ENCODE measurements around the gene DALRD3.

Gene DALRD3

GRCh38 chr3:49004352-49005302 is 13.8 kb downstream of the DALRD3 start:
- DNase-seq: no peak

DNA sequence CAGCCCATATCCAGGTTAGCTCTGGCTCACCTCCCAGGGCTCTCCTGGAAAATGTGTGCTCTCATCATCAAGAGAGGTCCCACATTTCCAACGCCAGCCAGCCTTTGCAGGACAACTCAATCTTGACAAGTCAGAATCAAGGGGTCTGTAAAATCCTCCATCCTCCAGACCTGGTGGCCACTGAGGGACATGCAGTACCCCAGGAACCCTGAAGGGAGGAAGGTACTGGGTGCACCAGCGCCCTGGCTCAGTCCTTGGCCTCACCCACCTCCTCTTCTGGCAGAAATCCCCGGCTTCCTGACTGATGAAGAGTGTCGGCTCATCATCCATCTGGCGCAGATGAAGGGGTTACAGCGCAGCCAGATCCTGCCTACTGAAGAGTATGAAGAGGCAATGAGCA is 17.2 kb downstream of the DALRD3 start:
- no peak for DNase-seq

DNA sequence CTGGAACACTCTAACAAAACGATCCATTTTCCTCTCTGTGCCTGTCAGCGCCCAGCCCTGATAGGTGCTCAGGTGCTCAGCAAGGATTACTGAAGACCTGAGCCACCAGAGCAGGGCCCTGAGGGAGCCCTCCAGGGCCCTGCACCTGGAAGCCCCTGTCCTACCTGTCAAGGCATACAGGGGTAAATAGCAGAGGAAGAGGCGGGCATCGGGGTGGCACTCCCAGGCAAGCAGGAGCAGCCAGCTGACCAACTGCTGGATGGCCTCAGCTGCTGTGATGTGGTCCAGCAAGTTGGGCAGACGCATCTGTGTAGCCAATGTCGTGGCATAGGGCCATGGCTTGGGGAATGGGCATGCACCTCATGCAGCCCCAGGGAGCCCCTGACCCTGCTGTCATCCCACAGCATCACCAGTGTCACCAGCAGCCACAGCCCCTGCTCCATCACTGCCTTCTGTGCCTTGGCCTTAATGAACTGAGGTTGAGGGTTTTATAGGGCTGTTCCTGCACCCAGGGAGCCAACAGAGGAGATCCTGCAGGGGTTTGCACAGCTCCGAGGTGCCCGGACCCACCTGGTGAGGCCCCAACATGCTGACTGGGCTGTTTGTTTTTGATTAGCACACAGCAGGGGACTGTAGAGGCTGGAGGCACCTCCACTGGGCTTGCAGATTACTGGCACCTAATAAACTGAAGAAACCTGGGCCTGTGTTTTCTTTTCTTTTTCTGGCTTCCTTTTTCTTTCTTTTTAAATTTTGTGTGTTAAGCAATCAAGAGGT is 19.1 kb downstream of the DALRD3 start:
- DNase-seq: no peak

- DNase-seq: no peak
Measured at GRCh38 chr3:48997714-48998637, 20.4 kb downstream of the DALRD3 start.

GRCh38 chr3:48997102-48997635 is 21.2 kb downstream of the DALRD3 start:
- no peak for DNase-seq

DNA sequence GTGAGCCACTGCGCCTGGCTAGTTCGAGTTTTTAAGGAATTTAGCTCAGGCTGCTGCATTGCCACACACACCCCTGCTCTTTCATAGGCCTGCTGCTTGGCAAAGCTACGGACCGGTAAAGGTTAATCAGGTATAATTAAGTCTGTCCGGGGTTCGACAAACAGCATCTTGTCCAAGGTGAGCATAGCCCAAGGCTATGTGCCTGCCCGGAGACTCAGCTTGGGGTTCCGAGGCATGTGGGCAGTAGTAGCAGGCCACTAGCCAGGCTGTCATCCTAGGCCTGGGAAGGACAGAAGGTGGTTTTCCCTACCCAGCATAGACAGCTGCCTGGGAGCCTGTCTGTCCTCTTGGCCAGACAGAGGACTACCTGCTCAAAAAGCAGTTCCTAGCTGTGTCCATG is 21.7 kb downstream of the DALRD3 start:
- no peak for DNase-seq

DNA sequence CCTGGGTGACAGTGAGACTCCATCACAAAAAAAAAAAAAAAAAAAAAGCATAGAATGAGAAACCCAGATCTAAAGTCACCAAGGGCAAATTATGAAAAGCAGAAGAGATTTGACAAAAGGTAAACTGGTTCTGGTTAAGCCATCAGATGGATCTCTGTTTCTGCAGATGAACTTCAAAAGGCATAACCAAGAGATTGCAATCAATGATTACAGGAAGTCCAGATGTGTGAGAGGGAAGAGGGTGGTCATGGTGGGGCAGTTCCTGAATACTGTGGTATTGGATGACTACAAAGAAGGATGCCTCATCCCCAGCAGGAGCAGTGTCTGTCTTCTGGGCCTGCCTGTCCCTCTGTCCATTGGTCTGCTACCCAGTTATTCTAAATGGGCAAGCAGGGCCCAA is 24.5 kb downstream of the DALRD3 start:
- DNase-seq: peak in 1 of 2 donors; percentile 44

- no peak for DNase-seq
Measured at GRCh38 chr3:48991851-48992545, 26.4 kb downstream of the DALRD3 start.

GRCh38 chr3:48990636-48991469 is 27.5 kb downstream of the DALRD3 start:
- DNase-seq: no peak

DNA sequence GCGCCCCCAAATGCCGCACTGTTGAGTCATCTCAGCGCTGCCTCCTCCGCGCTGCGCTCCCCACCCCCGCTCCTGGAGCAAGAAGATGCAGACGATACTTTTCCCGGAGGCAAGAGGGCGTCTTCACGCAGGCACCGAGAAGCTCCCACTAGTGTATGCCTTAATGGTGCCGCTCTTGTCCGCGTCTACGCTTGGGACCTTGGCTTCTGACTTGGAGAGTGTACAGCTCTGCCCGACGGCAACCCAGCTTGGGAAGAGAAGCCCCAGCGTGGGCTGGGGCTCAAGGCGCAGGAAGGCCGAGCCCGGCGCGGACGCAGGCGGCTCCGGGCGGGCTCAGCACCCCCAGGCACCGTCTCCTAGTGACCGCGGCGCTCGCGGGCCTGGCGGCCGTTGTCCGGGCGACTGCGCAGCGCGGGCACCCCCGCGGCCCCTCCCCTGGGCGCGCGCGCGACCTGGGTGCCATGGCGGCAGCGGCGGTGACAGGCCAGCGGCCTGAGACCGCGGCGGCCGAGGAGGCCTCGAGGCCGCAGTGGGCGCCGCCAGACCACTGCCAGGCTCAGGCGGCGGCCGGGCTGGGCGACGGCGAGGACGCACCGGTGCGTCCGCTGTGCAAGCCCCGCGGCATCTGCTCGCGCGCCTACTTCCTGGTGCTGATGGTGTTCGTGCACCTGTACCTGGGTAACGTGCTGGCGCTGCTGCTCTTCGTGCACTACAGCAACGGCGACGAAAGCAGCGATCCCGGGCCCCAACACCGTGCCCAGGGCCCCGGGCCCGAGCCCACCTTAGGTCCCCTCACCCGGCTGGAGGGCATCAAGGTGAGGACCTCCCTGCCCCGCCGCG is 28.4 kb downstream of the DALRD3 start, which contains the start of gene P4HTM:
Gene P4HTM, plus strand, starts transcription at position 446 of the 840 bp plus-strand sequence. Its CDS starts 16 bp downstream, at position 462.
- DNase-seq: peak; percentile 79 to 90

- DNase-seq: no peak
Measured at GRCh38 chr3:48989126-48989795, 29.1 kb downstream of the DALRD3 start.

- DNase-seq: no peak
Measured at GRCh38 chr3:48985831-48986376, 32.5 kb downstream of the DALRD3 start.

GRCh38 chr3:48984663-48985062 is 33.7 kb downstream of the DALRD3 start:
- no peak for DNase-seq

DNA sequence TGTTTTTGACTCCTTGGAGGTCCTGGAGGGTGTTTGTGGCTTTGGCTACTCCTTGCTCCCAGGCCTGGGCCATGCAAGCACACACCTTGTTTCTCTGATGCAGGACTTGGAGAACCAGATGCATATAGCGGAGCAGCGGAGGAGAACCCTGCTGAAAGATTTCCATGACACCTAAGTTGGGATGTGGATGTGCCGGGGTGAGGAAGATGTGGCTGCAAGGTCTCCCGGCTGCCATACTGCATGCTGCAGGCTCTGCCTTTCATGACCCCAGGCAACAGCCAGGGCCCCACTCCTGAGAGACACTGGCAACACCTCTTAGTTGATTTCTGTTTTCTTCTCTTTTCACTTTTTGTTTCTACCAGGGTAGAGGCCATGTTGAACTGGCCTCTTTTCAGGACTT is 35.3 kb downstream of the DALRD3 start:
- no peak for DNase-seq

GRCh38 chr3:48982686-48983085 is 35.7 kb downstream of the DALRD3 start:
- DNase-seq: no peak

DNA sequence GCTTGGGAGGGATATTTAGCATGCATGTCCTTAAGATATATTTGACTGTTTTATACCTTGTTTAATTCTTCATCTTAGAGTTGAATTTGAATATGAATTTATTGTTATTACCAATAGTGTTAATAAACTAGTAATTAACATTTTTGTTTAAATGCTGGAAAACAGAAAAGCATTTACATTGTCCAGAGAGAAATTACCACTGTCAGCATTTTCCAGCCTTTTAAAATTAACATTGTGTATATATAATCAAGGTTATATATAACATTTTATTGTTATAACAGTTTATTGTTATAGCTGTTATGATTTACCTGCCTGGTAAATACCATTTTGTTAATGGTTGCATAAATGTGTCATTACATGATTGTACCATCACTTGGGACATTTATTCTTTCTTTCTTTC is 36.4 kb downstream of the DALRD3 start:
- no peak for DNase-seq

DNA sequence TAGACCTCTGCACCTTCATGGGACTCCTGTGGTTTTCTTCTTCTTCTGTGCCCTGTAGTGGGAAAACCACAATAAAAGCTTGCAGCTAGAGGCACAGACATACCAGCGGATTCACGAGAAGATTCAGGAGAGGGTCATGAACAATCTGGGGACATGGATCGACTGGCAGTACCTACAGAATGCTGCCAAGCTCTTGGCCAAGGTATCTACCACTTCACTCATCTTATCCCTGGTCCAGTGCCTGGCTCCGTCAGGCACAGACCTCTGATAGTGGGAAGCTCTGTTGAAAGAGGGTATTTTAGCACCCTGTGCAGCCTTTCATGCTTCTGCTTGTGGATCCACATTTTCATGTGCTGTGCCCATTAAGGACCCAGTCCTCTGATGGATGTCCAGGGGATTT is 38.1 kb downstream of the DALRD3 start:
- no peak for DNase-seq

GRCh38 chr3:48979451-48979850 is 38.9 kb downstream of the DALRD3 start:
- no peak for DNase-seq
